ENCODE measurements around the gene DCUN1D1. TPM values are rescaled to one million over a fixed set of nuclear protein-coding genes. Genes with fewer than 3 reads are reported as not detected.
A peak's percentile ranks its signal among the peaks of the same experiment; 100 is the strongest.
"Not testable (repeated sequence)": the region's sequence is repeated elsewhere in the genome, so short reads cannot be mapped to it uniquely, and the experiment has no call there.

The DCUN1D1 gene
- total and polyA plus RNA-seq, 10 of the 15 experiments (the other 5 are each of a cell fraction or from before 2014, with no cell fraction given): 19.8 to 47.4 (median 30.8) TPM

DNA sequence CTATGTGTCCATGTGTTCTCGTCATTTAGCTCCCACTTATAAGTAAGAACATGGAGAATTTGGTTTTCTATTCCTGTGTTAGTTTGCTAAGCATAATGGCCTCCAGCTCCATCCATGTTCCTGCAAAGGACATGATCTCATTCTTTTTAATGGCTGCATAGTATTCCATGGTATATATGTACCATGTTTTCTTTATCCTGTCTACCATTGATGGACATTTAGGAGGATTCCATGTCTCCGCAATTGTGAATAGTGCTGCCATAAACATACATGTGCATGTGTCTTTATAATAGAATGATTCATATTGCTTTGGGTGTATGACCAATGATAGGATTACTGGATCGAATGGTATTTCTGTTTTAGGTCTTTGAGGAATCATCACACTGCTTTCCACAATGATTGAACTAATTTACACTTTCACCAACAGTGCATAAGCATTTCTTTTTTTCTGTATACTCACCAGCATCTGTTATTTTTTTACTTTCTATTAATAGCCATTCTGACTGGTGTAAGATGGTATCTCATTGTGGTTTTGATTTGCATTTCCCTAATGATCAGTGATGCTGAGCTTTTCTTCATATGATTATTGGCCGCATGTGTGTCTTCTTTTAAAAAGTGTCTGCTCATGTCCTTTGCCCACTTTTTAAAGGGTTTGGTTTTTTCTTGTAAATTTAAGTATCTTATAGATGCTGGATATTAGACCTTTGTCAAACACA, 13.3 kb upstream of the DCUN1D1 start:
- in situ Hi-C loops (cut with MboI); H3K4me3 ChIP-seq; CTCF ChIA-PET; H3K9me3 ChIP-seq (replicated peaks; ENCODE audit: control insufficient read depth, insufficient read depth, low read length); H3K4me2 ChIP-seq (ENCODE audit: control insufficient read depth, insufficient read depth); H4K20me1 ChIP-seq (ENCODE audit: control insufficient read depth, insufficient read depth); H3K27me3 ChIP-seq (replicated peaks in 1 of 2; ENCODE audit: control insufficient read depth in 2 of 2, insufficient read depth in 2 of 2, low read length in 1 of 2); RAD21 ChIA-PET (ENCODE audit: unreplicated experiment); intact Hi-C loops (cut with micrococcal nuclease; ENCODE audit: unreplicated experiment); H3K27ac ChIP-seq (ENCODE audit: control insufficient read depth, insufficient read depth); BruUV-seq (replicated peaks); H3K36me3 ChIP-seq (ENCODE audit: control insufficient read depth in 2 of 2, insufficient read depth in 2 of 2, low read length in 1 of 2); H3K4me1 ChIP-seq (ENCODE audit: control insufficient read depth, insufficient read depth, low read length); FAIRE-seq; H2AFZ ChIP-seq (ENCODE audit: control insufficient read depth, low read depth, low read length); H3K9ac ChIP-seq (ENCODE audit: control insufficient read depth, insufficient read depth, low read length); H3K79me2 ChIP-seq (ENCODE audit: control insufficient read depth, insufficient read depth, low read length); DNase-seq (ENCODE audit: low read depth, low spot score): not testable (repeated sequence)
- ChIA-PET SMC1A (ENCODE audit: uncharacterized antibody, unreplicated experiment) (interaction anchor here (1.5 kb wide), 1 partner anchor 19 kb away, joined by 3 read pairs; no protein-coding TSS in a partner anchor), POLR2A (interaction anchor here (0.7 kb wide), 1 partner anchor 22 kb away, joined by 4 read pairs; no protein-coding TSS in a partner anchor)
- peak; percentile 60 for ATAC-seq
- TF ChIP-seq RUNX3 (IDR thresholded peaks at IDR 0.05; ENCODE audit: low read length) (peak; percentile 47; the same call in 1 of the 2 replicates), MEF2A (IDR thresholded peaks at IDR 0.05; ENCODE audit: insufficient read depth, low read depth, low read length) (0 out of 2 replicates have a peak, but pooled peaks have one; percentile 22), MEF2B (IDR thresholded peaks at IDR 0.05; ENCODE audit: partially characterized antibody, poor library complexity, severe bottlenecking) (peak; percentile 51)
- WGBS (ENCODE audit: insufficient coverage, insufficient replicate concordance, low lambda C conversion rate, missing lambda C conversion rate): 38% methylated on average over 4 of the region's 4 CpGs

DNA sequence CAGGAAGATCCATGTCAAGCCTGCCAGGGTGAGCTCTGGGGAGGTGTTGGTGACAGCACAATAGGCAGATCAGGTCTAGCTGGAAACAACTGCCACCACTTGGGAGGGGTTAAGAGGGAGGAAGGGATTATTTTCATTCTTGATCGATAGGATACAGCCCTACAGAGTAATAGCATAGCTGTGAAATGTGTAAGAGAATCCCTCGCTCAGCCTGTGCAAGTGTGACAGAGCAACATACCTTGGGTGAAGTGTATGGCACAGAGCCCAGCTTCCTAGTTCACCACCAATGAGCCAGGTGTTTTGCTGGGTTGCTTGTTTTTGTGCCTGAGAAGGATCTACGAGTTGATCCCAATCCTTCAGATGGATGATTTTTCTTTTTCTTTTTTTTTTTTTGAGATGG, 9.2 kb upstream of the DCUN1D1 start:
- Histone ChIP-seq H3K9me3 (replicated peaks; ENCODE audit: control insufficient read depth, insufficient read depth, low read length) (no peaks in the 10 kb centered on the region), H3K4me2 (ENCODE audit: control insufficient read depth, insufficient read depth) (no peak overlapping the region), H2AFZ (ENCODE audit: control insufficient read depth, low read depth, low read length) (no peak overlapping the region), H3K79me2 (ENCODE audit: control insufficient read depth, insufficient read depth, low read length) (no peaks in the 10 kb centered on the region), H3K36me3 (ENCODE audit: control insufficient read depth in 2 of 2, insufficient read depth in 2 of 2, low read length in 1 of 2) (no peaks in the 10 kb centered on the region), H3K9ac (ENCODE audit: control insufficient read depth, insufficient read depth, low read length) (no peak overlapping the region), H3K4me1 (ENCODE audit: control insufficient read depth, insufficient read depth, low read length) (no peaks in the 10 kb centered on the region), H4K20me1 (ENCODE audit: control insufficient read depth, insufficient read depth) (no peaks in the 10 kb centered on the region), H3K27ac (ENCODE audit: control insufficient read depth, insufficient read depth) (no peak overlapping the region), H3K4me3 (no peak overlapping the region), H3K27me3 (replicated peaks in 1 of 2; ENCODE audit: control insufficient read depth in 2 of 2, insufficient read depth in 2 of 2, low read length in 1 of 2) (no peaks in the 10 kb centered on the region)
- intact Hi-C loops (cut with micrococcal nuclease; ENCODE audit: unreplicated experiment): no loop called here
- 95% methylated on average over 3 of the region's 3 CpGs for WGBS (ENCODE audit: insufficient coverage, insufficient replicate concordance, low lambda C conversion rate, missing lambda C conversion rate)
- FAIRE-seq: no peak
- BruUV-seq (replicated peaks): no TSS peak
- CTCF ChIA-PET: no interaction called here
- no peak for DNase-seq (ENCODE audit: low read depth, low spot score)
- in situ Hi-C loops (cut with MboI): no loop called here
- ATAC-seq: no peak
- SMC1A ChIA-PET (ENCODE audit: uncharacterized antibody, unreplicated experiment): interaction anchor here (0.7 kb wide), 1 partner anchor 82 kb away, joined by 3 read pairs; no protein-coding TSS in a partner anchor
- POLR2A ChIA-PET: interaction anchor here (0.6 to 0.9 kb wide), 2 partner anchors 19 to 38 kb away, joined by 3 read pairs; no protein-coding TSS in a partner anchor
- no peak for TF ChIP-seq ZZZ3 (IDR thresholded peaks at IDR 0.05; ENCODE audit: control insufficient read depth, insufficient read length, low read depth)
- TF ChIP-seq PAX5 (IDR thresholded peaks at IDR 0.05; ENCODE audit: borderline replicate concordance, low read depth, low read length): no peak
- peak; percentile 70 for TF ChIP-seq BCL3 (IDR thresholded peaks at IDR 0.05; ENCODE audit: borderline replicate concordance, insufficient read depth, low read depth, low read length, poor library complexity, severe bottlenecking)
- RAD21 ChIA-PET (ENCODE audit: unreplicated experiment): no interaction called here
